ENCODE data around the gene FAM20A. TPM values are rescaled to one million over a fixed set of nuclear protein-coding genes. Genes with fewer than 3 reads are reported as not detected.

The FAM20A gene
- total RNA-seq, 1 donor from 2014 or later: 0.37 TPM

DNA sequence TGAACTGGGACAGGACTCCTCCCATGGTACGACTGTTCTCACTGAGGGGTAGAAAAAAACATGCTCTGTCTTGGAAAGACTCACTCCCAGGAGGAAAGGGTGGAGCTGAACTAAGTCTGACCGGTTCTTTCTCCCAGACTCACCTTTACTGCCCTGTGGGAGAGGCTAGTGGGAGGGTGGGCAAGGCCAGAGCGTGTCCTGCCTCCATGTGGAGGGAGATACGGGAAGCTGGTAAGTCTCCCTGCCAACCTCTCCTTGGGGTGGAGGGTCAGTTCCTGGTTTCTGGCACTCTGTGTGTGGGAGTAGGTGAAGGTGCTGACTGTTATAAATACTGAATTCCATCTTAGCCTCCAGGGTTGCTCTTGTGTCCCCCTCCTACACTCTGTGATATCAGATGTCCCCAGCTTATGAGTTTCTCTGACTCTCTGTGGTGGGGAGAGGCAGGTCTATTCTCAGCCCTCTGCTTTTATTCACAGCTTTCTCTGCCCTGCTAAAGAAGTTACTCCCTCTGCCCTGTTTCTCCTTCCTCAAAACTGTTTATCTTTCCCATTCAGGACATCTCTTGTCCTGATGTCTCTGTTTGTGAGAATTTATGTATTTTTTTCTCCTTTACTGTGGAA lies 26.9 kb upstream of the FAM20A start:
- Mint-ChIP-seq H3K27ac (ENCODE audit: unreplicated experiment) (no peak overlapping the region), H3K9me3 (ENCODE audit: unreplicated experiment) (peaks cover 2% of the 10 kb centered on the region), H3K36me3 (ENCODE audit: unreplicated experiment) (no peaks in the 10 kb centered on the region), H3K4me3 (ENCODE audit: unreplicated experiment) (no peak overlapping the region), H3K4me1 (ENCODE audit: low read depth, unreplicated experiment) (peaks cover 5% of the 10 kb centered on the region), H3K27me3 (ENCODE audit: unreplicated experiment) (no peaks in the 10 kb centered on the region)
- TF ChIP-seq, protein P1, sequence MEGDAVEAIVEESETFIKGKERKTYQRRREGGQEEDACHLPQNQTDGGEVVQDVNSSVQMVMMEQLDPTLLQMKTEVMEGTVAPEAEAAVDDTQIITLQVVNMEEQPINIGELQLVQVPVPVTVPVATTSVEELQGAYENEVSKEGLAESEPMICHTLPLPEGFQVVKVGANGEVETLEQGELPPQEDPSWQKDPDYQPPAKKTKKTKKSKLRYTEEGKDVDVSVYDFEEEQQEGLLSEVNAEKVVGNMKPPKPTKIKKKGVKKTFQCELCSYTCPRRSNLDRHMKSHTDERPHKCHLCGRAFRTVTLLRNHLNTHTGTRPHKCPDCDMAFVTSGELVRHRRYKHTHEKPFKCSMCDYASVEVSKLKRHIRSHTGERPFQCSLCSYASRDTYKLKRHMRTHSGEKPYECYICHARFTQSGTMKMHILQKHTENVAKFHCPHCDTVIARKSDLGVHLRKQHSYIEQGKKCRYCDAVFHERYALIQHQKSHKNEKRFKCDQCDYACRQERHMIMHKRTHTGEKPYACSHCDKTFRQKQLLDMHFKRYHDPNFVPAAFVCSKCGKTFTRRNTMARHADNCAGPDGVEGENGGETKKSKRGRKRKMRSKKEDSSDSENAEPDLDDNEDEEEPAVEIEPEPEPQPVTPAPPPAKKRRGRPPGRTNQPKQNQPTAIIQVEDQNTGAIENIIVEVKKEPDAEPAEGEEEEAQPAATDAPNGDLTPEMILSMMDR (IDR thresholded peaks at IDR 0.05; ENCODE audit: partially characterized antibody, unreplicated experiment): no peak
- DNase-seq: no peak

DNA sequence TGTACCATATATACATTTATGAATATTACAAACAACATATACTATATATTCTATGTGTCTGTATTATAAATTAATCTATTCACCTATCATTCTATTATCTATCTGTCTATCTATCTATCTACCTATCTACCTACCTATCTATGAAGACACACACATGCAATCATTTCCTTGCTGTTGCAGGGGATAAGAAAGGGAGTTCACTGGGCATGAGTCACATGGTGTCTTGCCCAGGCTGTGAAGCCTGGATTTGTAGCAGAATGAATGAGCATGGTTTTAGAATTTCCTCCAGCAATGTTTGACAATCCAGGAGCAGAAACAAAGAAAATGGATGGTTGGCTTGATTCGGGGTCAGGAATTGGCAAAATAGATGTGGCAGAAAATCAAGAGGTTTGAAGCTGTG lies 23.2 kb upstream of the FAM20A start:
- Mint-ChIP-seq H3K36me3 (ENCODE audit: unreplicated experiment) (no peaks in the 10 kb centered on the region), H3K27me3 (ENCODE audit: unreplicated experiment) (no peaks in the 10 kb centered on the region), H3K27ac (ENCODE audit: unreplicated experiment) (no peak overlapping the region), H3K4me1 (ENCODE audit: low read depth, unreplicated experiment) (peaks cover 5% of the 10 kb centered on the region), H3K4me3 (ENCODE audit: unreplicated experiment) (no peak overlapping the region), H3K9me3 (ENCODE audit: unreplicated experiment) (peaks cover 2% of the 10 kb centered on the region)
- DNase-seq: no peak
- TF ChIP-seq, protein P1 (IDR thresholded peaks at IDR 0.05; ENCODE audit: partially characterized antibody, unreplicated experiment): no peak

DNA sequence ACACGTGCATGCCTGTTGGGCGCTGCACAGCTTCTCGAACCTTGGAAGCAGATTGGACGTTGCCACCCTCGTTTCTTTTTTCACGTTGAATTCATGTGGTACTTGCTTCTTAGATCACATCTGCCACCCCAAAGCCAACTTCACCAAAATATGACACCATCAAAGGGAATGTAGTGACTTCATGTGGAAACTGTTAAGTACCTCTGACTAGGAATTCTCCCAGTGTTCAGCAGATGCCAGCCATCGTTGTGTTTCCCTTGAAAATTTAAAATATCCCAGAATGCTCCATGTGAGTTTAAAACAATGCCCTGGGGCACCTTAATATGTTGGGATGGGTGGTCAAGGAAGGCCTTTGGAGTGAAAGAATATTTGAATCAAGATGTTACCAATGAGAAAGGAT lies 22.6 kb upstream of the FAM20A start:
- TF ChIP-seq, protein P1 (IDR thresholded peaks at IDR 0.05; ENCODE audit: partially characterized antibody, unreplicated experiment): no peak
- Mint-ChIP-seq H3K4me1 (ENCODE audit: low read depth, unreplicated experiment) (peaks cover 5% of the 10 kb centered on the region), H3K27ac (ENCODE audit: unreplicated experiment) (no peak overlapping the region), H3K4me3 (ENCODE audit: unreplicated experiment) (no peak overlapping the region), H3K9me3 (ENCODE audit: unreplicated experiment) (peaks cover 2% of the 10 kb centered on the region), H3K27me3 (ENCODE audit: unreplicated experiment) (no peaks in the 10 kb centered on the region), H3K36me3 (ENCODE audit: unreplicated experiment) (peaks cover under 1% of the 10 kb centered on the region)
- no peak for DNase-seq

GRCh38 chr17:68622423-68622822 lies 21.3 kb upstream of the FAM20A start:
- Mint-ChIP-seq H3K27me3 (ENCODE audit: unreplicated experiment) (no peaks in the 10 kb centered on the region), H3K4me3 (ENCODE audit: unreplicated experiment) (no peak overlapping the region), H3K4me1 (ENCODE audit: low read depth, unreplicated experiment) (peaks cover 5% of the 10 kb centered on the region), H3K36me3 (ENCODE audit: unreplicated experiment) (peaks cover 4% of the 10 kb centered on the region), H3K27ac (ENCODE audit: unreplicated experiment) (no peak overlapping the region), H3K9me3 (ENCODE audit: unreplicated experiment) (peaks cover 3% of the 10 kb centered on the region)
- no peak for DNase-seq
- TF ChIP-seq, protein P1 (IDR thresholded peaks at IDR 0.05; ENCODE audit: partially characterized antibody, unreplicated experiment): no peak

DNA sequence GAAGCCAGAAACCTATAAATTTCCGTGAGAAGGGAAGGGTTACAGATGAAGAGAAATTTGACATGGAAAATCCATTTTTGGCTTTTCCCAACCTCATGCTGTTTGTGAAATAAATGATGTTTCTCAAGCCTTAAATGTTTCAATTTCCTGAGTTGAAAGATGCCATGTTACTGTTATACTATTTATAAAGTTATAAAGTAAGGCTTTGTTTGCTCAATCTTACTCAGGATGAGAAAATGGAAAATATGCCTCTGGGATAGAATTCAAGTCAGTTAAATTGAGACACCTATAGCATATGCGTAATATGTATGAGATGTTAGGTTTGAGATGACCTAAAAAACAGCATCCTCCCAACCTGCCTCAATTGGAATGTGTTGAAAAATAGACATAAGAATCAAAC lies 19.9 kb upstream of the FAM20A start:
- Mint-ChIP-seq H3K27ac (ENCODE audit: unreplicated experiment) (no peak overlapping the region), H3K4me1 (ENCODE audit: low read depth, unreplicated experiment) (peaks cover 5% of the 10 kb centered on the region), H3K36me3 (ENCODE audit: unreplicated experiment) (peaks cover 4% of the 10 kb centered on the region), H3K27me3 (ENCODE audit: unreplicated experiment) (no peaks in the 10 kb centered on the region), H3K4me3 (ENCODE audit: unreplicated experiment) (no peak overlapping the region), H3K9me3 (ENCODE audit: unreplicated experiment) (peaks cover 3% of the 10 kb centered on the region)
- DNase-seq: no peak
- TF ChIP-seq, protein P1 (IDR thresholded peaks at IDR 0.05; ENCODE audit: partially characterized antibody, unreplicated experiment): no peak

Data from glutamatergic neuron (in vitro differentiated cells).